TTC549 (cell line): ENCODE data around the gene TCP11L2.
"Not testable (repeated sequence)": the region's sequence is repeated elsewhere in the genome, so short reads cannot be mapped to it uniquely, and the experiment has no call there.

Experiments
- FAIRE-seq: peaks from 2 replicates; lab custom pipeline; 2012; peaks lifted over from hg19 to GRCh38; lab: Jason Lieb, UNC

TCP11L2 gene

DNA sequence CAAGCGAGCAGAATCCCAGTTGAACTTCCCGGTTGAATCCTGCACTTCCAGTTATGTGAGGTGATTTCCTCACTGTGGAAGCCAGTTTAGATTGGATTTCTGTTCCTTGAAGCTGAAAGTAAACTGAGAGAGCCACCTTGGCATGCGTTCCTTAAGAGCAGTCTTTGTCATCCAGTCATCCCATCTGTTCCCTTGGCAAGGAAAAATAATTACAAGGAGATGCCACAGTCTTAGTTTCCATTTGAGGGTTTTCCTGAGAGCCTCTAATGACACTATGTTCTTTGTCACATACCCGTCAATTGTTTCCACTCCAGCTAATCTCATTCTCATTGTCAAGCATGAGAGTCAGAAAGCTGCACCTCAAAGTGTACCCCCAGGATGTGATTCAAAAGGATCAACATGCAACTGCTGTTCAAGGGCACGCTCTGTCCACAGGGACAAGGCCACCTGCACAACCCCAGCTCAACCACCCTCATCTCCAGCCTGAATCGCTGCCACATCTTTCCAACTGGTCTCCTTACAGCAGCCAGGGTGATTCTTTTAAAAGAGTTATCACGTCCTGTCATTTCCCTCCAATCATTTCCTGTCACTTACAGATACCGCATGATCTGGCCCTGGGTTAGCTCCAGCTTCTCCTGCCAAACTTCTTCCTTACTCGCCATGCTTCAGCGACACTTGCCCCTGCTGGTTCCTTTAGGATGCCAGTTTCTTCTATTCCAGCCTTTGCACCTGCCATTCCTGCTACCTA lies 18.0 kb upstream of the TCP11L2 start:
- FAIRE-seq = no peak

DNA sequence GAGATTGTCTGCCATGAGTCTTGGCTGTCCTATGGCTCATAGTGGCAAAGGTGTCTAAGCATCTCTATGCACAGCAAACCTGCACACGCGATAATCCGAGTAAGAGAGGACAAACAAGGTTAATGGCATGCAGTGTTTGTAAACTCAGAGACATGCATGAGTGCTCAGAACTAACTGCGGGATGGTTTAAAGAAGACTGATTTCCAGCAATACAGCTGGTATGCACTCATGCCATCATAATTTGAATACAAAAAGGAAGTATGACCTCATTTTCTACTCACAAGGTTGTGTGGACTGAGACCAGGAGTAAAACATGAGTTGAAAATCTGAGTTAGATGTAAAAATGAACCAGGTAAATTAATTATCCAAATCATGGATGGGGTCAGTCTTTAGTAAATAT lies 16.6 kb upstream of the TCP11L2 start:
- FAIRE-seq = no peak

DNA sequence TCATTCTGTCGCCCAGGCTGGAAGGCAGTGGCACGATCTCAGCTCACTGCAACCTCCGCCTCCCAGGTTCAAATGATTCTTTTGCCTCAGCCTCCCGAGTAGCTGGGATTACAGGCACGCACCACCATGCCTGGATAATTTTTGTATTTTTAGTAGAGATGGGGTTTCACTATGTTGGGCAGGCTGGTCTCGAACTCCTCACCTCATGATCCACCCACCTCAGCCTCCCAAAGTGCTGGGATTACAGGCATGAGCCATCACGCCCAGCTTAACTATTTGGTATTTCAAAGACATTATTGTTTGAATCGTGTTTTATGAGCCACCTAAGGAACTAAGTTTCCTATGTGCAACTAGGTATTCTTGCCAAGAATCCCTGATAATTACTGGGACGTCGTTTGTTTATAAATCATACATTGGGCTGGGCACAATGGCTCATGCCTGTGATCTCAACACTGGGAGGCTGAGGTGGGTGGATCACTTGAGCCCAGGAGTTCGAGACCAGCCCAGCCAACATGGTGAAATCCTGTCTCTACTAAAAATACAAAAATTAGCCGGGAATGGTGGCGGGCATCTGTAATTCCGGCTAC lies 15.9 kb upstream of the TCP11L2 start:
- not testable (repeated sequence) for FAIRE-seq

DNA sequence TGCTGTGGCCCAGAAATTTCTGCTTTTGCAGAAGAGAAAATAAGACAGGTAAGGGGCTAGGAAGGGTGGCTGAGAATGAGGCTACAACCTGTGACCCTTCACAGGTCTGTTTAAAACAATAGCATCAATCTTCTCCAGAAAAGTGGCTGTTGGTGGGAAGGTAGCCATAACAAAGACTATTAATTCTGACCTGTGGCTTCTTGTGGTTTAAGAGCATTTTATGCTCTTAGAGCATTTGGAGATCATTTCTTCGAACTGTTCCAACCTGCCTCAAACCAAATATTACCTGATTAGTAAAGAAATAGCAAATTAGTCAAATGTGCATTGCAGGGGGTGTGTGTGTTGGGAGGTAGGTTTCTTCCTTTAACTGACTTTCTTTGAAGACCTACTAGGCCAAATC lies 15.2 kb upstream of the TCP11L2 start:
- FAIRE-seq = no peak

DNA sequence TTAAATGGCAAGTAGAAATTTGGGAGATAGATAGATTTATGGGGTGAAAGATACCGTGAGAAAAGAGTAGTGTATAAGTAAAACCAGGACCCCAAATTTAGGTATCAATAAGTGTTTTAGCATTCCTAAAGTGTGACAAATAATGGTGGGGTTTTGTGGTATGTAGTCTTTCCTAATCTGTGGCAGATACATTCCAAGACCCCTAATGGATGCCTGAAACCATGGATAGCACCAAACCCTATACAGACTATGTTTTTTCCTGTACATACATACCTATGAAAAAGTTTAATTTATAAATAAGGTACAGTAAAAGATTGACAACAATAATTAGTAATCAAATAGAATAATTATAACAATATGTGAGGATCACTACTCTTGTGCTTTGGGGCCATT lies 14.4 kb upstream of the TCP11L2 start:
- FAIRE-seq = no peak

DNA sequence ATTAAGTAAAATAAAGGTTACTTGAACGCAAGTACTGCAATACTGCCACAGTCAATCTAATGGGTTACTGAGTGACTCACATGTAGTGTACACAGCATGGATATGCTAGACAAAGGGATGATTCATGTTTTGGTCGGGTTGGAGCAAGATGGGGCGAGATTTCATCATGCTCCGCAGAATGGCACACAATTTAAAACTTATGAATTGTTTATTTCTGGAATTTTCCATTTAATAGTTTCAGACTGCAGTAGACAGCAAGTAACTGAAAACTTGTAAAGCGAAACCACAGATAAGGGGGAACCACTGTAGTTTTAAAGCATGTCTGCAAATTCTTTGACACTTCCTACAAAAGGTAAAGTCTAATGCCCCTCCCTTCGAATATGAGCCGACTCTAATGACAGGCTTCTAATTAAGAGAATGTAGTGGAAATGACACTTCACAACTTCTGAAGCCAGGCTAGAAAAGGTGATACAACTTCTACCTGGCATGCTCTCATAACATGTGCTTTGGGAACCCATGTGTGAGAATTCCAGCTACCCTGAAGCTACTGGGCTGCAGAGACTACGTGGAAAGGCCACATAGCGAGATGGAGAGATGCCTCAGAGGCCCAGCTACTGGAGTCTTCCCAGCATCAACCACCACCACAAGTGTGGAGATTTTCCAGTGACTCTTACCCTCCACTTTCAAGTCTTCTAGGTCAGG lies 13.9 kb upstream of the TCP11L2 start:
- no peak for FAIRE-seq

DNA sequence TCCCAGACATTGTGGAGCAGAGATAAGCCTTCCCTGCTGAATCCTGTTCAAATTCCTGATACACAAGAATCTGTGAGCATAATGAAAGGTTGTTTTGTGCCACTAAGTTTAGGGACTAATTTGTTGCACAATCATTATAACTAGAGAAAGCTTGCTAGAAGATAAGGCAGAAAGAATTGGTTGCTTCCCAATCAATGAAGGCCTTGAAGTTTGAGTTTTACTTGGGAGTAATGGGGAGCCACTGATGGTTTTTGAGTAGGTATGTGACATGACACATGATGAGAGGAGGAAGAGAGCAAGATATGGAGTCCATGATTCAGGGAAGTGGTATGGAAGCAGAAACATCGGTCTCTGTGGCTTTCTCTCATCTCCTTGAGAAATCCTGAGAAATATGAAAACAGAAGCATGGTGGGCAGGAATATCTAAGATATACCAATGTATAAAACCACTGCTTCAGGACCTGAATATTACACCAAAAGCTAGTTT lies 13.3 kb upstream of the TCP11L2 start:
- no peak for FAIRE-seq

DNA sequence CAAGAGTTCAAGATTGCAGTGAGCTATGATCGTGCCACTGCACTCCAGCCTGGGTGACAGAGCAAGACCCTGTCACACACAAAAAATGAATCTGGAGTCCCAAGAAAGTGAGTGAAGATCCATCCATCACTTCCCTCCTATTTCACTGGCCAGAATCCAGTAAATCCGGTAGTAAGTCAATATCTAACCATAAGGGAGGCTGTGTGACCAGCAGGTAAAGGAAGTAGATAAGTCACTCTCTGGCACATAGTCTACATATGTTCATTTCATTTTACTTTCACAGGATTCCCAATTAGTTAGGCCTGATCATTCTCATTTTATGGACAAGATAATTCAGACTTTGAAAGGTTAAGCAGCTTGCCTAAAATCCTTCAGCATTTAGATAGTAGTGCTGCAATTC lies 11.9 kb upstream of the TCP11L2 start:
- FAIRE-seq = no peak

DNA sequence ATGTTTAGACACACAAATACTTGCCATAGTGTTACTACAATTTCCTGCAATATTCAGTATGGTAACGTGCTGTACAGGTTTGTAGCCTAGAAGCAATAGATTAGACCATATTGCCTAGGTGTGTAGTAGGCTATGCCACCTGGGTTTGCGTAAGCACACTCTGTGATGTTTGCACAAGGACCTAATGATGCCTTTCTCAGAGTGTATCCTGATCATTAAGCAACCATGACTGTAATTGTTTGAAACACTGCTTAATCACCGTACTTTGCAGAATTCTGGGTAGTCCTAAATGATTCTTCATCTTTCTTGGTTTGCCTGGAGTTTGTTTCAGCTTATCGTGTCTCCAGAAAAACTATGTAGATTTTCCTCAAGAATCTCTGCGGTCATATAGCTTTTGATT lies 11.2 kb upstream of the TCP11L2 start:
- FAIRE-seq = no peak

DNA sequence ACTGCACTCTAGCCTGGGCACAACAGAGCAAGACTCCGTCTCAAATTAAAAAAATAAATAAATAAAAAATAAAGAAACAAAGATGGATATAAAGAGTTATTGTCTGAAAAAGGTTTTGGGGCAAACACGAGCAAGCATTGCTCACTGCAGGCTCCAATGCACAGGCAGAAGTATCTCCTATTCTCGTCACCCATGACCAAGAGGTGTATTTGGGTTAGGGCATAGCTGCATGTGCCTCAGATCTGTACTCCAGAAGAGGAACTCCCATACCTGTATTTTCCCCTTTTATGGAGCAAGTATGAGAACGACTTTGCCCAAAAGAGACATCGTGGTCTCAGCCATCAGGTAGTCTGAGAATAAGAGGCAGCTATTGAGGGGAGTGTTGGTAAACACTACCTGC lies 10.2 kb upstream of the TCP11L2 start:
- FAIRE-seq = no peak

DNA sequence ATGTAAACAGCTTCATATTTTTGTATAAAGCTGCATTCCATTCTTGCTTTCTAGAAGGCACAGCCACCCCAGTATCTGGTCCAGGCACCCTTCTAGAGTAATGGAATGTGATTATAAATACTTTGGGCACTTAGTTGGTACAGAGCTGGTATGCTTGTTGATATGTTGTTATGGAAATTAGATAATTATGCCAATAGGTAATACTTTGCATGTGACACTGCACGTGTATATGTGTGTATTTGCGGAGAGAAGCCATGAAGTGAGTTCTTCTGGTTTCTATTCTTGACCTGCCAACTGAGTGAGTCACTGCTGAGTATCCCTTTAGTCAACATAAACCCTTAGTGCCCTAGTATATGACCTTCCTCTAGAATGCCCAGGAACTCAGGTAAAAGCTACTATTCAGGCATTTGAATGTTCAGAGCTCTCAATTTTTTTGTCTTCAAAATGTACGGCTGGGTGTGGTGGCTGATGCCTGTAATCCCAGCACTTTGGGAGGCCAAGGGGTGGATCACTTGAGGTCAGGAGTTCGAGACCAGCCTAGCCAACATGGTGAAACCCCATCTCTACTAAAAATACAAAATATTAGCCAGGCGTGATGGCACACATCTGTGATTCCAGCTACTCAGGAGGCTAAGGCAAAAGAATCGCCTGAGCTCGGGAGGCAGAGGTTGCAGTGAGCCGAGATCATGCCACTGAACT lies 6.2 kb upstream of the TCP11L2 start:
- no peak for FAIRE-seq

DNA sequence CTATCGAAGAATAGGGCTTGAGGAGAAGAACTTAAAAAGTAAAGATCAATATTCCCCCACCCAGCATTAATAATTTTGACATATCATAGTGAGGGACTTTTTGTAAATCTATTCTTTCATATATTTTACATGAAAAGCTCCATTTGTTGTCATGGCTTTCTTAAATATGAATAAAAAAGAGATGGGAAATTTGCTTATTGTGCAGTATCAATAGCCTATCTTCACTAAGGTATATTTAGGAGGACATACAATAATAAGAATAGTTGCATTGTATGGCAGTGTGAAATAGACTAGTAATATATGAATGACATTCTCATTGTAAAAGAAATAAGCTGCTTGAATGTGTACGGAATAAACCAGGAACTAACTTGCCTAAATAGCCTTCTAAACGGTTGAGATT lies 5.5 kb upstream of the TCP11L2 start:
- no peak for FAIRE-seq

DNA sequence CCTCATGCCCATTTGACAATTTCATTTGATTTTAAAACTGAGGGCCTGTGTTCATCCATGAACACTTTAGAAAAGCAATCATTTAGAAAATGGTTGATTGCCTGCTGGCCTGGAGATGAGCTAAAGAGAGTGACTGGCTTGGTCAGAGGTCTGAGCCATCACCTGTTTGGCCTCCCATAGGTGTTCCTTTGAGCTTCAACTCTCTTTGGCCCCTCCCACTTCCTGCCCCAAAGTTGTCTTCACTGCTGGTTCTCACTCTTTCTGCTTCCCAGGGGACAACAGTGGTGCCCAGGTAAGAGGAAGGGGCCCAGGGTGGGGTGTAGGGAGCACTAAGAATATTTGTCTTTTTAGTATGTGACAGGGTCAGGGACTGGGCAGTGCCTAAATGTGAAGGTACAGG lies 4.9 kb upstream of the TCP11L2 start:
- no peak for FAIRE-seq

DNA sequence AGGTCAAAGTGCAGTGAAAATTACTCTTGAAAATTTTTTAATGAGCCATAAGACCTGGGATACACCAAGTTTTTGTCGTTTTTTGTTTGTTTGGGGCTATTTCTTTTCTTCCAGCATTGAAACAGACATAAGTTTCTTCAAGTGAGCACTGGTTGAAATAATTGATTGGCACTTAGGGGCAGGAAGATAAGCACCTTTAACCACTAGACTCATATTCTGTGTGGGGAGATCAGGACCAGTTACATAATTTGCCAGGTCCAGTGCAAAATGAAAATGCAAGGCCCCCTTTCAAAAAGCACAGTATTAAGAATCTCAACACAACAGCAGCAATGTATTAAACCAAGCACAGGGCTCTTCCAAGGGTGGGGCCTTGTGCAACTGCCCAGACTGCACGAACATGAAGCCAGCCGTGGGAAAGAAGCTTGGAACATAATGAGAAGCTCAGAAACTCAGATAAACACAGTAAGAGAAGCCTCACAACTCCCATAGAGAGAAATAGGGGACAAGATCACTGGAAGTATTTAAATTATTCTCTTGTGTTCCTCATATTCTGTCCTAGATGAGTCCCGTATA lies 3.2 kb upstream of the TCP11L2 start:
- FAIRE-seq = no peak

DNA sequence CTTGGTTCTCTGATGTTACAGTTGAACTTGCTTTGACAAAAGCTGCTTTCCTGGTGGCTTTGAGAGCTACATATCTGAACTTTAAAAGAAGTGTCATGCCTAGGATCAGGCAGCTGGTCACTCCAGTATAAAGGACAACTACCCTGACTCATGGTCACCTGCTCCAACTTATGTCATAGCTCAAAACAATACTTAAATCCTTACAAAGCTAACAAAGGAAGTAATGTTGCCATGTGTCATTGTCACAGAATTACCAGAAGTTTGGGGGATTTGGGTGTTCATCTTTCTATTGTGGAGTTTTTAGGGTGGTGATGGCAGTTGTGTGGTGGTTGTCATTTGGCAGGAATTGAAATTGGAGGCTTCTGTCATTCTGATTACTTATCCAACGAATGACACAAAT lies 1.8 kb upstream of the TCP11L2 start:
- FAIRE-seq = no peak

DNA sequence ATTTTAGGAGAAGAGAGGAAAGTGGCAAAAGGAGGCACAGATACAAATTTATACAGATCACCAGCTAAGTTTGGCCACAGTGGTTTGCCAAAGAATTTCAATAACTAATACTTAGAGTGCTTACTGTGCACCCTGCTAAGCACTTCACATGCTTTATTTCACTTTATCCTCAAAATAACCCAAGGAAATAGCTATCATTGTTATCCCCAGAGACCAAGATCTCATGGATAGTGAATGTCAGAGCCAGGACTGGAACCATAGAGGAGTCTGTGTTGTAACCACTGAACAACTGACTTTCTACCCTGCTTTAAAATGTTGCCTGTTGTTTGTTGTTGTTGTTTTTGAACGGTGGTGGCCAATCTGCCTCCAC lies 1.3 kb upstream of the TCP11L2 start:
- no peak for FAIRE-seq

DNA sequence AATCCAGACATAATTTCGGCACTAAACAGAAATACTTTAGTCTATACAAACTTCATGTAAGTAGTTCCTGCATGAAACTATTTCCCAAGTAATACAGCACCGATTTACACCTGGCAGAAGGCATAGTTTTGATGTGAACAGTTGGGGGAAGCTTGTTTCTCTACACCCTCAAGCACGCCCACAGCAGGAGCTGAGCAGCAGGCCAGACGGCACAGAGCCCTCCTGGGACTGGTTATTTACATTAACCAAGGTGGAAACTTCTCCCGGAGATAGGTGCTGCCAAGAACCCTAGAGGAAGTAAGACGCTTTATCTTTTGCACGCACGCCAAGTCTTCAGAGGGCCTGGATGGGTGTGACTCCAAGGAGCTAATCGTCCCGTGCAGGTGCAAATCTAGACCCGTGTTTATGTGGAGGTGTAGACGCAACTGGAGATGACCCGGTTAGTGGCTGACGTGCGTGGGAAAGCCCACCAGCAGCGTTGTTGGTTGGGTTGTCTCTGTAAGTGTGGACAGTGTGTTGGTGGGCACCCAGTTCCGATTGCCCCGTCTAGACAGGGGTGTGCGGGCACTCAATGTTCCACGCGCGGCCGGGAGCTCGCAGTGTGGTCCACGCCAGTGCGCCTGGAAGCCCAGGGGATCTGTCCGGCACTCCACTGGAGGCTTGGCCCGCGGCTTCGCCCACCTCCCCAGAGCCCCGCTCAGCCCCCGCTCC lies 767 bp upstream of the TCP11L2 start:
- FAIRE-seq = no peak

DNA sequence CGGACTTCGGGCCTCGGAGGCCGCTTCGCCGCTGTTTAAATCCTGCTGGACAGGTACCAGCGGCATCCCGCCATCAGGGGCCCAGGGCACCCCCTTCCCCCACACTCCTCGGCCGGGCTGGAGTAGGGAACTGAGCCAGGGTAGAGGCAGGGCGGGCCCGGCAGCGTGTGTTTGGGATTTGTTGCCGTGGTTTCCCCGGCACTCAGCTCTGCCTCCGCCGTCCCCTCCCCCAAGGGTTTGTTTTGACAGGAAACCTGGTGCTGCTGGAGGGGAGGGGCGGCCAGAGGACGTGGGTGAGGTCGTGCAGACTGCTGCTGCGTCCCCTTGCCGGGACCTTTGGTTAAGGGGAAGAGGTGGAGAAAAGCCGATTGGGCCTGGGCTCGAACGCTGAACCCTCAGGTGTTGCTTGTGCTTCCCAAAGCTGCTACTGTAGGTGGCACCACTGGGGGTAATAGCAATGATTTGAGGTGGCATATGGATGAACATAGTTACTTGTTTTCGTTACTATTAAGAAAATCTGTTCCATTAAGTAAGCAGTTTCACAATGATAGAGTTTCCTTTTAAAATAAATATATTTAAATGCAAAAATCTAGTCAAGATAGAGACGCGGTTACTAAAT lies 778 bp downstream of the TCP11L2 start:
- no peak for FAIRE-seq

DNA sequence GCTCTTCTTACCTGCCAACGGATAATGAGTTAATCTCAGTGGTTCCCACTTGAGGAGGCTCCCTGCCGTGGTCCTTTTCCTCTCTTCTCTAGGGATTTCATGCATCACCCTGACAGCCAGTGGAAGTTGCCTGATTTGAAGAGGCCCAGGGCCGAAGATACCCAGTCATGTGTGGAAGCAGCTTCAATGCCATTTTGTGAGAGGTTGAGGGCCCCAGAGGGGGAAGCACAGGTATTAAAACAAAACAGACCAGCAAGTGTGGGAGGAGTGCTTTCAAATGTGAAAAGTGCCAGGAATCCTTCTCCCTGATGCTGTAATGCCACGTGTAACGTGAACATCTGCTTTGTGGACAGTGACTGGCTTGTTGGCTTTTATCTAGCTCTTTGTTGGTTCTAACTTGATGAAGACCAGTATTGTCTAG lies 1.5 kb downstream of the TCP11L2 start:
- FAIRE-seq = no peak

DNA sequence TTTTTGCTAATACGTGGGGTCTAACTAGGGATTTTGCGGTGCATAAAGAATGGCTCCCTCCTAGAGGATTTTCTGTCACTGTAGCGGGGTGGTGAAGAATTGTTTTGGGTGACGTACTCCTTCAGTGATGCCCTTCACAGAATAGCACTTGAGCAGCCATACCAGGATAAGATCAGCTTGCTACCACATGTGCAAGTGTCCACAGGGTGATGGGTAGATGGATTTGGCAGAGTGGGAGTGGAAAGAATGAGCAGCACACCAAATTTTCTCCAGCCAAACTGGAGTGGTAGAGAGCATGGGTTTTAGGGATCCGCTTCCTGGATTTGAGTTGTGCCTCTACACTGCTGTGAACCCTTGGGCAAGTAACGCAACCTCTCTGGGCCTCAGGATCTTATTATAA lies 2.3 kb downstream of the TCP11L2 start:
- FAIRE-seq = no peak

DNA sequence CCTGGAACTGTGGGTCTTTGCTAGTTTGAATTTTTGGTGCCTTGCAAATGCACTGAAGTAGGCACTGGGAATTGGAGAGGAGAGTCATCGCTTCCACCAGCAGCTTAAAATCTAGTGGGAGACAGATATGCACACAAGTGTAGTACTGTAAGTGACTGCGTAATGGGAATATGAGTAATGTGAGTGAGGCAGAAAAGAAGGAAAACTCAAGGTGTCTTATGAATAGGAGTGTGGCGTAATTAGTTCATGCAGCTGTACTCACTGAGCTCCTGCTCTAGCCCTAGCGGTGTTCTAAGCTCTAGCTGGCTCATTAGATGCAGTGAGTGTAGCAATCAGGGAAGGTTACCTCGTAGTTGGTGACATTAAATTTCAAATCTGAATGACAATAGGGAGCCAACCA lies 2.8 kb downstream of the TCP11L2 start:
- no peak for FAIRE-seq

DNA sequence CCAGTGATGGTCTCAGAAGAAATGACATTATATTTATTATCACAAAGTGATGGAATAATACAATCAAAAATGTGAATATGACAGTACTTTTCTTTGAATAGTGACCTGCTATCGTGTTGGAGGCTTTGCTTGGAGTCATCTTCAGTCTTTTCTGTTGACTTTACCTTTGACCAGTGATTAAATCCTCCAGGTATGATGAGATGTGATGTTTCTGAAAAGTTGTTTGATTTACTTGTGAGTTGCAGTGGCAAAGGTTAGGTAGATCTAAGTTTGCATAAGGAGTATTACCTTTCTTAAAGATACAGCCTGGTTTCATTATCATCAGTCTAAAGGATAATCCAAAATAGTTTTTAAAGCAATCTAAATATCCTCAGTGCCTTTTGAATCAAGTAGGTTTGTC lies 4.6 kb downstream of the TCP11L2 start:
- no peak for FAIRE-seq
